ENCODE measurements around the gene BEND3.

DNA sequence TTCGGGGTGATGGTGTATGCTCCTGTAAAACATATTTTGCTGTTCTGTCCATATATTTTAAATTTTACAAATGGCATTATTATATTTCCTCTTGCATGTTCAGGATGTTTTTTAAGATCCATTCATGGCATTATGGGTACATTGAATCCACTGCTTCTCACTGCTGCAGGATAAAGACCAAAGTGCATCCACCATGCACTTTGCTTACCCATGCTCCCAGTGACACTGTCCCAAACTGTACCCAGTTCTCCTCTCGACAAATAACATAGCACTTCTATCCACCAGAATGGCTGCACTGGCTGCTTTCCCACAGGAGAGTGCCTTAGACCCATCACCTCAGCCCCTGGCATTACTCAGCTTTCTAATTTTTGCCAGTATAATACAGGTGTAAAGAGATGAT lies 57.6 kb downstream of the BEND3 start:
- TF ChIP-seq POLR2A (IDR thresholded peaks at IDR 0.05; ENCODE audit: low read length), result no peak
- no peak for TF ChIP-seq NR3C1 (IDR thresholded peaks at IDR 0.05)
- TF ChIP-seq, protein P1, sequence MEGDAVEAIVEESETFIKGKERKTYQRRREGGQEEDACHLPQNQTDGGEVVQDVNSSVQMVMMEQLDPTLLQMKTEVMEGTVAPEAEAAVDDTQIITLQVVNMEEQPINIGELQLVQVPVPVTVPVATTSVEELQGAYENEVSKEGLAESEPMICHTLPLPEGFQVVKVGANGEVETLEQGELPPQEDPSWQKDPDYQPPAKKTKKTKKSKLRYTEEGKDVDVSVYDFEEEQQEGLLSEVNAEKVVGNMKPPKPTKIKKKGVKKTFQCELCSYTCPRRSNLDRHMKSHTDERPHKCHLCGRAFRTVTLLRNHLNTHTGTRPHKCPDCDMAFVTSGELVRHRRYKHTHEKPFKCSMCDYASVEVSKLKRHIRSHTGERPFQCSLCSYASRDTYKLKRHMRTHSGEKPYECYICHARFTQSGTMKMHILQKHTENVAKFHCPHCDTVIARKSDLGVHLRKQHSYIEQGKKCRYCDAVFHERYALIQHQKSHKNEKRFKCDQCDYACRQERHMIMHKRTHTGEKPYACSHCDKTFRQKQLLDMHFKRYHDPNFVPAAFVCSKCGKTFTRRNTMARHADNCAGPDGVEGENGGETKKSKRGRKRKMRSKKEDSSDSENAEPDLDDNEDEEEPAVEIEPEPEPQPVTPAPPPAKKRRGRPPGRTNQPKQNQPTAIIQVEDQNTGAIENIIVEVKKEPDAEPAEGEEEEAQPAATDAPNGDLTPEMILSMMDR (IDR thresholded peaks at IDR 0.05), result no peak
- TF ChIP-seq HOXA7 (CRISPR knock-in tag; IDR thresholded peaks at IDR 0.05), result no peak
- TF ChIP-seq CHD4 (IDR thresholded peaks at IDR 0.05; ENCODE audit: borderline replicate concordance), result no peak
- TF ChIP-seq MAFK (IDR thresholded peaks at IDR 0.05; ENCODE audit: partially characterized antibody), result no peak
- no peak for TF ChIP-seq BHLHE40 (IDR thresholded peaks at IDR 0.05; ENCODE audit: low read depth, low read length)
- no peak for TF ChIP-seq RAD21 (conservative IDR thresholded peaks at IDR 0.05 in 1 of 2, IDR thresholded peaks at IDR 0.05 in 1 of 2)
- no peak for TF ChIP-seq EP300 (IDR thresholded peaks at IDR 0.05)
- TF ChIP-seq, protein P2, sequence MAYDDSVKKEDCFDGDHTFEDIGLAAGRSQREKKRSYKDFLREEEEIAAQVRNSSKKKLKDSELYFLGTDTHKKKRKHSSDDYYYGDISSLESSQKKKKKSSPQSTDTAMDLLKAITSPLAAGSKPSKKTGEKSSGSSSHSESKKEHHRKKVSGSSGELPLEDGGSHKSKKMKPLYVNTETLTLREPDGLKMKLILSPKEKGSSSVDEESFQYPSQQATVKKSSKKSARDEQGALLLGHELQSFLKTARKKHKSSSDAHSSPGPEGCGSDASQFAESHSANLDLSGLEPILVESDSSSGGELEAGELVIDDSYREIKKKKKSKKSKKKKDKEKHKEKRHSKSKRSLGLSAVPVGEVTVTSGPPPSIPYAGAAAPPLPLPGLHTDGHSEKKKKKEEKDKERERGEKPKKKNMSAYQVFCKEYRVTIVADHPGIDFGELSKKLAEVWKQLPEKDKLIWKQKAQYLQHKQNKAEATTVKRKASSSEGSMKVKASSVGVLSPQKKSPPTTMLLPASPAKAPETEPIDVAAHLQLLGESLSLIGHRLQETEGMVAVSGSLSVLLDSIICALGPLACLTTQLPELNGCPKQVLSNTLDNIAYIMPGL (CRISPR knock-in tag; IDR thresholded peaks at IDR 0.05; ENCODE audit: borderline replicate concordance), result no peak
- TF ChIP-seq, protein P3, sequence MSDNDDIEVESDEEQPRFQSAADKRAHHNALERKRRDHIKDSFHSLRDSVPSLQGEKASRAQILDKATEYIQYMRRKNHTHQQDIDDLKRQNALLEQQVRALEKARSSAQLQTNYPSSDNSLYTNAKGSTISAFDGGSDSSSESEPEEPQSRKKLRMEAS (IDR thresholded peaks at IDR 0.05), result no peak
